GM23338 (cell line): Measurements from ENCODE around the gene CLEC1B. TPM values are rescaled to one million over a fixed set of nuclear protein-coding genes. Genes with fewer than 3 reads are reported as not detected.
"Not testable (repeated sequence)": the region's sequence is repeated elsewhere in the genome, so short reads cannot be mapped to it uniquely, and the experiment has no call there.

Experiments
- ATAC-seq: fragments of 200-7000 bp; cut with Tn5 transposase; 3 replicates; pipeline ENCODE4 v1.9.1; 2020
- DNase-seq: peaks from one replicate; pipeline ENCODE4 v3.0.0-alpha.2; 2015; ENCODE audit warnings: low spot score
- H2AFZ ChIP-seq: fragments of 200-600 bp; sonication (generic); 2 replicates; pipeline ENCODE4 v1.8.0; 2016; ENCODE audit warnings: antibody characterized with exemption, mild to moderate bottlenecking, moderate library complexity
- H3F3A ChIP-seq: fragments of 200-600 bp; sonication (generic); replicated peaks from 2 replicates; pipeline ENCODE4 v1.8.0; 2017; ENCODE audit warnings: antibody characterized with exemption, mixed run types, low read depth
- H3K27ac ChIP-seq: fragments of 200-600 bp; sonication (generic); 2 replicates; pipeline ENCODE4 v1.6.1; 2016; ENCODE audit warnings: low read depth
- H3K27me3 ChIP-seq: fragments of 200-600 bp; sonication (generic); 2 replicates; pipeline ENCODE4 v1.8.0; 2016; ENCODE audit warnings: mild to moderate bottlenecking, mixed run types, moderate library complexity; ENCODE audit not compliant: insufficient read depth
- H3K36me3 ChIP-seq: fragments of 200-600 bp; sonication (generic); 2 replicates; pipeline ENCODE4 v1.8.0; 2016; ENCODE audit warnings: mild to moderate bottlenecking; ENCODE audit not compliant: insufficient read depth
- H3K4me1 ChIP-seq: fragments of 200-600 bp; sonication (generic); 2 replicates; pipeline ENCODE4 v1.8.0; 2016; ENCODE audit warnings: mild to moderate bottlenecking, moderate library complexity; ENCODE audit not compliant: insufficient read depth
- H3K4me2 ChIP-seq: fragments of 200-600 bp; sonication (generic); 2 replicates; pipeline ENCODE4 v1.7.1; 2017; ENCODE audit warnings: mixed run types
- H3K4me3 ChIP-seq: fragments of 200-600 bp; sonication (generic); 2 replicates; pipeline ENCODE4 v1.6.1; 2016; ENCODE audit warnings: mixed run types
- H3K79me2 ChIP-seq: fragments of 200-600 bp; sonication (generic); replicated peaks from 2 replicates; pipeline ENCODE4 v1.8.0; 2017; ENCODE audit warnings: mild to moderate bottlenecking; ENCODE audit not compliant: insufficient read depth
- H3K9me2 ChIP-seq: fragments of 200-600 bp; sonication (generic); 2 replicates; pipeline ENCODE4 v1.8.0; 2017; ENCODE audit not compliant: insufficient read depth
- H4K20me1 ChIP-seq: fragments of 200-600 bp; sonication (generic); replicated peaks from 2 replicates; pipeline ENCODE4 v1.8.0; 2017; ENCODE audit warnings: mild to moderate bottlenecking; ENCODE audit not compliant: insufficient read depth
- H3K27ac Mint-ChIP-seq: 2 replicates; pipeline ENCODE4 v1.8.0; 2020; ENCODE audit warnings: inconsistent platforms, mild to moderate bottlenecking, moderate library complexity, mixed read lengths
- H3K27me3 Mint-ChIP-seq: 3 replicates; pipeline ENCODE4 v1.8.0; 2022; ENCODE audit warnings: low read depth, mild to moderate bottlenecking, moderate library complexity, mixed read lengths, inconsistent platforms; ENCODE audit not compliant: insufficient read depth, poor library complexity
- H3K36me3 Mint-ChIP-seq: 3 replicates; pipeline ENCODE4 v1.8.0; 2021; ENCODE audit warnings: low read depth, mild to moderate bottlenecking, inconsistent platforms, moderate library complexity, mixed read lengths
- H3K4me1 Mint-ChIP-seq: 3 replicates; pipeline ENCODE4 v1.8.0; 2020; ENCODE audit warnings: mild to moderate bottlenecking, inconsistent platforms, mixed read lengths
- H3K4me3 Mint-ChIP-seq: 3 replicates; pipeline ENCODE4 v1.8.0; 2021; ENCODE audit warnings: moderate library complexity, mild to moderate bottlenecking, inconsistent platforms, mixed read lengths
- H3K9me3 Mint-ChIP-seq: 3 replicates; pipeline ENCODE4 v1.8.0; 2020; ENCODE audit warnings: moderate library complexity, mild to moderate bottlenecking, inconsistent platforms, mixed read lengths
- CREB1 ChIP-seq: fragments of 250-450 bp; sonication (Bioruptor Pico); IDR thresholded peaks from 2 replicates; pipeline ENCODE4 v1.5.0; 2020; ENCODE audit warnings: low read depth, mild to moderate bottlenecking, moderate library complexity
- CTCF ChIP-seq, 2 experiments: fragments of 200-600 bp in 1 of 2; sonication (generic) in 1 of 2; conservative IDR thresholded peaks; 2 replicates each; pipeline versions ENCODE4 v1.5.1 to v1.6.1; 2016 to 2017; ENCODE audit warnings: antibody characterized with exemption in 2 of 2, low read depth in 2 of 2, mild to moderate bottlenecking in 2 of 2, moderate library complexity in 1 of 2
- ETS1 ChIP-seq: IDR thresholded peaks from 2 replicates; pipeline ENCODE4 v1.6.1; 2016; ENCODE audit warnings: antibody characterized with exemption
- EZH2 ChIP-seq: fragments of 200-600 bp; sonication (generic); IDR thresholded peaks from one replicate; pipeline ENCODE4 v1.8.0; 2017; ENCODE audit warnings: antibody characterized with exemption, mild to moderate bottlenecking, low read depth; ENCODE audit not compliant: unreplicated experiment
- JUNB ChIP-seq: IDR thresholded peaks from one replicate; pipeline ENCODE4 v1.6.1; 2016; ENCODE audit warnings: antibody characterized with exemption; ENCODE audit not compliant: unreplicated experiment
- NANOG ChIP-seq: IDR thresholded peaks from 2 replicates; pipeline ENCODE4 v1.6.1; 2016; ENCODE audit warnings: antibody characterized with exemption, borderline replicate concordance
- POLR2AphosphoS5 ChIP-seq: IDR thresholded peaks from 2 replicates; pipeline ENCODE4 v1.6.1; 2016; ENCODE audit warnings: antibody characterized with exemption, low read depth
- STAT1 ChIP-seq: IDR thresholded peaks from one replicate; pipeline ENCODE4 v1.6.1; 2016; ENCODE audit warnings: antibody characterized with exemption; ENCODE audit not compliant: unreplicated experiment
- ZNF114 ChIP-seq: fragments of 250-450 bp; sonication (Bioruptor Pico); IDR thresholded peaks from 2 replicates; pipeline ENCODE4 v1.5.0; 2020; ENCODE audit warnings: mild to moderate bottlenecking, moderate library complexity
- ZNF331 ChIP-seq: fragments of 250-450 bp; sonication (Bioruptor Pico); IDR thresholded peaks from 2 replicates; pipeline ENCODE4 v1.5.0; 2020; ENCODE audit warnings: low read depth, mild to moderate bottlenecking, moderate library complexity
- polyA plus RNA-seq: library from polyadenylated mRNA; unstranded; fragments of >200 nt; fragmentation: Nextera tagmentation; extraction: Ambion mirVana; gene quantifications from 2 replicates; pipeline ENCODE4 v1.2.1, GENCODE V29; 2016
- total RNA-seq: library from RNA; depleted of rRNA; stranded (reverse); fragments of >200 nt; shearing (Covaris generic); gene quantifications from 2 replicates; pipeline ENCODE4 v1.2.3, GENCODE V29; 2014
- TF ChIP-seq, protein P1 (sequence below): IDR thresholded peaks from one replicate; pipeline ENCODE4 v1.6.1; 2018; ENCODE audit warnings: antibody characterized with exemption; ENCODE audit not compliant: unreplicated experiment

The CLEC1B gene
- total and polyA plus RNA-seq, 2 experiments from 2014 or later = not detected

GRCh38 chr12:9957834-9958233 is 41.1 kb downstream of the CLEC1B start:
- Histone ChIP-seq H4K20me1 (no peaks in the 10 kb centered on the region), H3K27me3 (no peaks in the 10 kb centered on the region), H3K79me2 (no peaks in the 10 kb centered on the region), H2AFZ (no peak overlapping the region), H3K9me2 (0 out of 2 replicates have a peak, but pooled peaks cover 4% of the 10 kb centered on the region), H3K4me1 (peaks cover 7% of the 10 kb centered on the region), H3K4me3 (no peak overlapping the region), H3F3A (no peaks in the 10 kb centered on the region), H3K27ac (no peak overlapping the region), H3K36me3 (no peaks in the 10 kb centered on the region), H3K4me2 (no peak overlapping the region)
- H3K9me3 Mint-ChIP-seq = peaks cover 5% of the 10 kb centered on the region; the same call in 2 of the 3 replicates
- DNase-seq (no peak), ATAC-seq (no peak)
- peaks cover 2% of the 10 kb centered on the region for H3K27me3 Mint-ChIP-seq
- H3K4me1 Mint-ChIP-seq = peaks cover 15% of the 10 kb centered on the region
- no peak overlapping the region for H3K4me3 Mint-ChIP-seq
- TF ChIP-seq, protein P1, sequence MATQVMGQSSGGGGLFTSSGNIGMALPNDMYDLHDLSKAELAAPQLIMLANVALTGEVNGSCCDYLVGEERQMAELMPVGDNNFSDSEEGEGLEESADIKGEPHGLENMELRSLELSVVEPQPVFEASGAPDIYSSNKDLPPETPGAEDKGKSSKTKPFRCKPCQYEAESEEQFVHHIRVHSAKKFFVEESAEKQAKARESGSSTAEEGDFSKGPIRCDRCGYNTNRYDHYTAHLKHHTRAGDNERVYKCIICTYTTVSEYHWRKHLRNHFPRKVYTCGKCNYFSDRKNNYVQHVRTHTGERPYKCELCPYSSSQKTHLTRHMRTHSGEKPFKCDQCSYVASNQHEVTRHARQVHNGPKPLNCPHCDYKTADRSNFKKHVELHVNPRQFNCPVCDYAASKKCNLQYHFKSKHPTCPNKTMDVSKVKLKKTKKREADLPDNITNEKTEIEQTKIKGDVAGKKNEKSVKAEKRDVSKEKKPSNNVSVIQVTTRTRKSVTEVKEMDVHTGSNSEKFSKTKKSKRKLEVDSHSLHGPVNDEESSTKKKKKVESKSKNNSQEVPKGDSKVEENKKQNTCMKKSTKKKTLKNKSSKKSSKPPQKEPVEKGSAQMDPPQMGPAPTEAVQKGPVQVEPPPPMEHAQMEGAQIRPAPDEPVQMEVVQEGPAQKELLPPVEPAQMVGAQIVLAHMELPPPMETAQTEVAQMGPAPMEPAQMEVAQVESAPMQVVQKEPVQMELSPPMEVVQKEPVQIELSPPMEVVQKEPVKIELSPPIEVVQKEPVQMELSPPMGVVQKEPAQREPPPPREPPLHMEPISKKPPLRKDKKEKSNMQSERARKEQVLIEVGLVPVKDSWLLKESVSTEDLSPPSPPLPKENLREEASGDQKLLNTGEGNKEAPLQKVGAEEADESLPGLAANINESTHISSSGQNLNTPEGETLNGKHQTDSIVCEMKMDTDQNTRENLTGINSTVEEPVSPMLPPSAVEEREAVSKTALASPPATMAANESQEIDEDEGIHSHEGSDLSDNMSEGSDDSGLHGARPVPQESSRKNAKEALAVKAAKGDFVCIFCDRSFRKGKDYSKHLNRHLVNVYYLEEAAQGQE = no peak
- TF ChIP-seq CREB1 (CRISPR knock-in tag) (no peak), ZNF114 (no peak), POLR2AphosphoS5 (no peak), ZNF331 (no peak), STAT1 (no peak), EZH2 (no peak), NANOG (no peak), ETS1 (no peak), CTCF (conservative IDR thresholded peaks at IDR 0.05; ENCODE audit: low read depth in 2 of 2) (no peak), JUNB (no peak)
- H3K27ac Mint-ChIP-seq = no peak overlapping the region
- no peaks in the 10 kb centered on the region for H3K36me3 Mint-ChIP-seq

GRCh38 chr12:9952954-9953729 is 45.8 kb downstream of the CLEC1B start:
- not testable (repeated sequence) for H3K4me3 Mint-ChIP-seq, H3F3A ChIP-seq, H3K4me2 ChIP-seq, H3K9me2 ChIP-seq, H3K27ac ChIP-seq, H3K4me1 ChIP-seq, H3K36me3 ChIP-seq, H3K27me3 Mint-ChIP-seq, H3K27ac Mint-ChIP-seq, ATAC-seq, H4K20me1 ChIP-seq, H3K79me2 ChIP-seq, H3K27me3 ChIP-seq, H3K4me1 Mint-ChIP-seq, DNase-seq, H3K36me3 Mint-ChIP-seq, H2AFZ ChIP-seq, H3K4me3 ChIP-seq
- peaks cover 12% of the 10 kb centered on the region for H3K9me3 Mint-ChIP-seq
